Endothelial cell of umbilical vein (primary cell): ENCODE data around the gene GPR32.
"Not testable (repeated sequence)": the region's sequence is repeated elsewhere in the genome, so short reads cannot be mapped to it uniquely, and the experiment has no call there.

ENCODE experiments used
- EZH2 ChIP-seq: IDR thresholded peaks from 2 replicates; pipeline ENCODE4 v1.6.1; 2012; ENCODE audit warnings: borderline replicate concordance, low read depth, mild to moderate bottlenecking, moderate library complexity, low read length, inconsistent platforms; ENCODE audit not compliant: severe bottlenecking
- GATA2 ChIP-seq: IDR thresholded peaks from 2 replicates; pipeline ENCODE4 v1.7.0; 2011; ENCODE audit warnings: low read depth, mild to moderate bottlenecking, moderate library complexity, mixed read lengths, low read length; ENCODE audit not compliant: insufficient read length, insufficient read depth
- MYC ChIP-seq: IDR thresholded peaks from one replicate; pipeline ENCODE4 v1.6.1; 2011; ENCODE audit warnings: mild to moderate bottlenecking, low read depth, low read length
- POLR2A ChIP-seq: IDR thresholded peaks from 2 replicates; pipeline ENCODE4 v1.6.1; 2012; ENCODE audit warnings: low read depth, mild to moderate bottlenecking, control low read depth, low read length
- POLR2AphosphoS5 ChIP-seq: IDR thresholded peaks from 2 replicates; pipeline ENCODE4 v1.6.1; 2012; ENCODE audit warnings: low read depth, mild to moderate bottlenecking, control low read depth, low read length, moderate library complexity; ENCODE audit not compliant: insufficient read depth
- TF ChIP-seq, protein P1 (sequence below), 2 donors: IDR thresholded peaks; 1 replicate in 1 of 2; 2 replicates in 1 of 2; pipeline ENCODE4 v1.5.1; 2011; ENCODE audit warnings: low read length in 2 of 2, mild to moderate bottlenecking in 2 of 2, moderate library complexity in 2 of 2, control low read depth in 1 of 2, inconsistent platforms in 1 of 2, low read depth in 1 of 2; ENCODE audit not compliant: insufficient read depth in 1 of 2; ENCODE audit errors: extremely low read depth in 1 of 2
- TF ChIP-seq, protein P2 (sequence below): IDR thresholded peaks from 2 replicates; pipeline ENCODE4 v1.6.1; 2011; ENCODE audit not compliant: insufficient read depth, insufficient read length

DNA sequence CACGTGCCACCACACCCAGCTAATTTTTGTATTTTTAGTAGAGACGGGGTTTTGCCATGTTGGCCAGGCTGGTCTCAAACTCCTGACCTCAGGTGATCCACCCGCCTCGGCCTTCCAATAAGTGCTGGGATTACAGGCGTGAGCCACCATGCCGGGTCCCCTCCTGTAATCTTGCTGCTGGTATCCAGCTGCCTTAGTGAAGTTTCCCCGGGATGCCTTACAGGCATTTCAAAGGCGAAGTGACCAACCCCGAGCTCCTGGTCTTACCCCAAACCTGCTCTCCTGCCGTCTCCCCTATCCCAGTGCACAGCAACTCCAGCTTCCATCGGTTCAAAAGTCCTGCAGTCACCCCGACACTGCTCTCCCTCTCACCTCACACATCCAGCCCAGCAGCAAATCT is 3.5 kb upstream of the GPR32 start:
- TF ChIP-seq, protein P1, sequence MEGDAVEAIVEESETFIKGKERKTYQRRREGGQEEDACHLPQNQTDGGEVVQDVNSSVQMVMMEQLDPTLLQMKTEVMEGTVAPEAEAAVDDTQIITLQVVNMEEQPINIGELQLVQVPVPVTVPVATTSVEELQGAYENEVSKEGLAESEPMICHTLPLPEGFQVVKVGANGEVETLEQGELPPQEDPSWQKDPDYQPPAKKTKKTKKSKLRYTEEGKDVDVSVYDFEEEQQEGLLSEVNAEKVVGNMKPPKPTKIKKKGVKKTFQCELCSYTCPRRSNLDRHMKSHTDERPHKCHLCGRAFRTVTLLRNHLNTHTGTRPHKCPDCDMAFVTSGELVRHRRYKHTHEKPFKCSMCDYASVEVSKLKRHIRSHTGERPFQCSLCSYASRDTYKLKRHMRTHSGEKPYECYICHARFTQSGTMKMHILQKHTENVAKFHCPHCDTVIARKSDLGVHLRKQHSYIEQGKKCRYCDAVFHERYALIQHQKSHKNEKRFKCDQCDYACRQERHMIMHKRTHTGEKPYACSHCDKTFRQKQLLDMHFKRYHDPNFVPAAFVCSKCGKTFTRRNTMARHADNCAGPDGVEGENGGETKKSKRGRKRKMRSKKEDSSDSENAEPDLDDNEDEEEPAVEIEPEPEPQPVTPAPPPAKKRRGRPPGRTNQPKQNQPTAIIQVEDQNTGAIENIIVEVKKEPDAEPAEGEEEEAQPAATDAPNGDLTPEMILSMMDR (IDR thresholded peaks at IDR 0.05; ENCODE audit: extremely low read depth in 1 of 2, insufficient read depth in 1 of 2, low read depth in 1 of 2, low read length in 2 of 2) = not testable (repeated sequence)
- not testable (repeated sequence) for TF ChIP-seq EZH2, POLR2AphosphoS5, MYC, POLR2A, GATA2
- TF ChIP-seq, protein P2, sequence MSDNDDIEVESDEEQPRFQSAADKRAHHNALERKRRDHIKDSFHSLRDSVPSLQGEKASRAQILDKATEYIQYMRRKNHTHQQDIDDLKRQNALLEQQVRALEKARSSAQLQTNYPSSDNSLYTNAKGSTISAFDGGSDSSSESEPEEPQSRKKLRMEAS = not testable (repeated sequence)
